Adrenal gland (tissue), 12 donors: ENCODE data around the gene SYNGR4. TPM values are rescaled to one million over a fixed set of nuclear protein-coding genes. Genes with fewer than 3 reads are reported as not detected.

ENCODE experiments used
- DNase-seq, 7 donors: peaks; one replicate each; pipeline ENCODE4 v3.0.0-alpha.2; 2019 to 2020
- H3K27ac ChIP-seq, 5 donors: fragments of 200-600 bp; sonication (generic) in 4 of 5; 1 replicate in 3 of 5; 2 replicates in 2 of 5; pipeline versions ENCODE4 v1.5.1 to v1.8.0; 2016 to 2020; ENCODE audit warnings: mild to moderate bottlenecking in 1 of 5
- H3K27me3 ChIP-seq: fragments of 200-600 bp; 2 replicates; pipeline ENCODE4 v1.8.0; 2021
- H3K36me3 ChIP-seq, 2 donors: fragments of 200-600 bp; replicated peaks in 1 of 2; 1 replicate in 1 of 2; 2 replicates in 1 of 2; pipeline versions ENCODE4 v1.5.1 to v1.8.0; 2018 to 2022
- H3K4me1 ChIP-seq, 2 donors: fragments of 200-600 bp; replicated peaks in 1 of 2; 1 replicate in 1 of 2; 2 replicates in 1 of 2; pipeline versions ENCODE4 v1.5.1 to v1.8.0; 2018 to 2021
- H3K4me3 ChIP-seq, 4 donors: fragments of 200-600 bp; sonication (generic) in 3 of 4; one replicate each; pipeline ENCODE4 v1.5.1; 2016 to 2018
- H3K9me3 ChIP-seq, 3 donors: fragments of 200-600 bp; sonication (generic) in 1 of 3; replicated peaks in 1 of 3; 1 replicate in 2 of 3; 2 replicates in 1 of 3; pipeline versions ENCODE4 v1.5.1 to v1.8.0; 2016 to 2021
- CTCF ChIP-seq, 6 experiments: fragments of 450-650 bp in 4 of 6; fragments of 200-600 bp in 2 of 6; sonication (generic) in 1 of 6; IDR thresholded peaks; 1 replicate in 5 of 6; 2 replicates in 1 of 6; pipeline versions ENCODE4 v1.5.1 to v1.8.0; 2016 to 2021; ENCODE audit warnings: antibody characterized with exemption in 6 of 6, mild to moderate bottlenecking in 2 of 6, moderate library complexity in 1 of 6
- POLR2A ChIP-seq, 2 donors: fragments of 450-650 bp; IDR thresholded peaks; one replicate each; pipeline ENCODE4 v1.6.1; 2017; ENCODE audit warnings: antibody characterized with exemption in 2 of 2, mild to moderate bottlenecking in 2 of 2, moderate library complexity in 1 of 2
- WGBS, 4 donors: extraction: QIAGEN DNeasy Blood & Tissue Kit in 2 of 4; methylation state at CpG; one replicate each; pipeline versions ENCODE4 v1.1.5 to v1.1.7; 2013 to 2017; 5-methylcytosine and 5-hydroxymethylcytosine counted together
- intact Hi-C, 2 donors: fragments of 100-400 bp; cut with DNase I; formaldehyde crosslinking; loops; one replicate each; pipeline versions ENCODE4 v1.14.1 to v1.15.0; 2022 to 2023
- polyA plus RNA-seq, 3 donors: library from polyadenylated mRNA; stranded (reverse); fragments of 200-250 nt in 2 of 3; fragments of 350-450 nt in 1 of 3; fragmentation: Illumina TruSeq in 1 of 3; extraction: RNeasy Lipid Tissue Mini Kit (QIAGEN cat#74804) in 1 of 3; gene quantifications; one replicate each; pipeline ENCODE4 v1.2.3, GENCODE V29; 2013 to 2014
- total RNA-seq, 9 donors: library from RNA; depleted of rRNA in 4 of 9; stranded (reverse); fragments of >200 nt in 4 of 9; fragments of 120-200 nt in 1 of 9; fragmentation: NEBNext Ultra II Directional in 1 of 9; extraction: Animal tissue kit (Norgen Biotek cat#: 25700) in 1 of 9; gene quantifications; one replicate each; pipeline versions ENCODE4 v1.1.0 to v1.2.4, GENCODE V29; 2013 to 2023
- donor health status: healthy with polysubstance abuse.
- donor health status: Bipolar disorder and iron deficiency.
- donor health status: DM: yes; HTN: yes; CAD: no.
- donor health status: DM: no; HTN: no; CAD: no.
- donor health status: DM: no; HTN: no; CAD: no.
- donor health status: DM: yes; HTN: yes; CAD: no.

SYNGR4 gene
- total and polyA plus RNA-seq, 12 donors = 0.13 TPM; not detected in 11

GRCh38 chr19:48393559-48394330 lies 29.6 kb downstream of the SYNGR4 start, which contains the start of gene GRIN2D:
GRIN2D (plus strand) TSS chr19:48393668; CDS start chr19:48398393, 4,725 bp downstream.
- TF ChIP-seq CTCF (IDR thresholded peaks at IDR 0.05) = no peak
- TF ChIP-seq POLR2A (IDR thresholded peaks at IDR 0.05) = no peak
- peaks cover 0 to 7% of the 10 kb centered on the region in 2 donors for H3K36me3 ChIP-seq
- DNase-seq = no peak
- peaks cover 40% of the 10 kb centered on the region for H3K27me3 ChIP-seq
- no peak within 1 kb of the TSS for H3K27ac ChIP-seq
- intact Hi-C loops = loop anchor here in 1 of 2 donors (10.0 kb wide), 1 partner anchor 51 kb away; the partner anchor contains the start of gene GRWD1
- 0 to 2% (median 1%) methylated on average over 2 to 40 of the region's 40 CpGs for WGBS, 4 donors
- H3K4me3 ChIP-seq = no peak within 1 kb of the TSS
- no peaks in the 10 kb centered on the region for H3K9me3 ChIP-seq
- peaks cover 0 to 16% of the 10 kb centered on the region in 2 donors for H3K4me1 ChIP-seq

DNA sequence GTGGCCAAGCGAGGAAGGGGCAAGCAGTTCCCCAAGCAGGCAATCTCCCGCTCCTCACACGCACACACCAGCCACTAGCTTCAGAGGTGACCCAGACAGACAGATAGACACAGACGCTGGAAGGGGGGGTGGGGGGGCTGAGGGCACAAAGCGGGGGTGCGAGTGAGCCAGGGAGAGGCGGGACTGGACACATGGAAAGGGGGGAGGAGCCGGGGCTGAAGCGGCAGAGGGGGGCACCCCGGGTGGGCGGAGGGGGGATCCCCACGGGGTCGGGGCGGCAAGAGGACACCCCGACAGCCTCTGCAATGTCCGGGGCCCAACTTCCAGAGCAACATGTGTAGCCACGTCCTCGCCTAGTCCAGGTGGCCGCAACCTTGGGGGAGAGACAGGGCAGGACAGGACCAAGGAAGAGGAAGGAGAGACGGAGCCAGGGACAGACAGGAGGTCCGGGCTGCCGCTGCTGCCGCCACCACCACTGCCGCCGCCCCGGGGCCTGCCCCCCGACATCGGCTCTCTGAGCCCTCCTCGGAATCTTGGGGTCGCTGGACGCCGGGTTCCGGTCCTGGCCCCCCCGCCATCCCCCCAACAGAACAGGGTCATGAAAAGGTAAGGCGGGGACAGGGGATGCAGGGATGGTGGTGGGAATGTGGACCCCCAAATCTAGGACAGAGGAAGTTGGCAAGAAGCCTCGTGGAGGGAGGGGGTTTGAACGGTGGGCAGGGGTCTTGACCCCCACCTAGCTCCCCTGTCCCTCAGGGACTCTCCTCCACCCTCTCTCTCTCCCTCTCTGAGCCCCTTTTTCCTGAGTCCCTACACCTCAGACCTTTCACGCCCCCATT lies 30.4 kb downstream of the SYNGR4 start:
- intact Hi-C loops = loop anchor here in 1 of 2 donors (10.0 kb wide), 1 partner anchor 50 kb away; the partner anchor contains the start of gene GRWD1
- DNase-seq = no peak
- H3K27me3 ChIP-seq = peaks cover 40% of the 10 kb centered on the region
- no peak for TF ChIP-seq POLR2A (IDR thresholded peaks at IDR 0.05)
- no peak for TF ChIP-seq CTCF (IDR thresholded peaks at IDR 0.05)
- no peak overlapping the region for H3K27ac ChIP-seq
- no peaks in the 10 kb centered on the region for H3K9me3 ChIP-seq
- no peaks in the 10 kb centered on the region for H3K36me3 ChIP-seq
- 4 to 8% (median 5%) methylated on average over 23 to 38 of the region's 38 CpGs for whole genome bisulfite sequencing, 4 donors
- no peak overlapping the region for H3K4me3 ChIP-seq
- H3K4me1 ChIP-seq = peaks cover 0 to 13% of the 10 kb centered on the region in 2 donors

DNA sequence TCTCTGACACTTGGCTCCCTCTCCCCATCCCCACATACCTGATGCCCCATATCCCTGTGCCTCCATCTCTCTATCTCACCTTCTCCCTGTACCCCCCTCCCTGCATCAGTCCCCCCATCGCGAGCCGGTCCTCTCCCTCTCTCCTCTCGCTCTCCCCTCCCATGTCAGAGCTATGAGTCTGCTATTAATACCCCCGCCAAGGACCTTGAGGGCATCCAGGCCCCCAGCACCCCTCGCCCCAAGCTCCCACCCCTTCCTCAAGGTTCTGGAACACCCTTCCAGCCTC lies 30.9 kb downstream of the SYNGR4 start:
- no peaks in the 10 kb centered on the region for H3K36me3 ChIP-seq
- peaks cover 0 to 8% of the 10 kb centered on the region in 2 donors for H3K4me1 ChIP-seq
- WGBS, 4 donors = 2 to 11% (median 10%) methylated on average over 6 of the region's 6 CpGs
- no peak for TF ChIP-seq CTCF (IDR thresholded peaks at IDR 0.05)
- no peak for TF ChIP-seq POLR2A (IDR thresholded peaks at IDR 0.05)
- intact Hi-C loops = loop anchor here in 1 of 2 donors (10.0 kb wide), 1 partner anchor 50 kb away; the partner anchor contains the start of gene GRWD1
- DNase-seq = no peak
- H3K27ac ChIP-seq = no peak overlapping the region
- no peak overlapping the region for H3K4me3 ChIP-seq
- peaks cover 40% of the 10 kb centered on the region for H3K27me3 ChIP-seq
- no peaks in the 10 kb centered on the region for H3K9me3 ChIP-seq

- Histone ChIP-seq H3K27me3 (peaks cover 40% of the 10 kb centered on the region), H3K27ac (no peak overlapping the region), H3K4me1 (peaks cover 0 to 6% of the 10 kb centered on the region in 2 donors), H3K36me3 (no peaks in the 10 kb centered on the region), H3K4me3 (no peak overlapping the region), H3K9me3 (no peaks in the 10 kb centered on the region)
- no peak for DNase-seq
- intact Hi-C loops = loop anchor here in 1 of 2 donors (10.0 kb wide), 1 partner anchor 49 kb away; the partner anchor contains the start of gene GRWD1
- 30 to 35% (median 32%) methylated on average over 9 of the region's 9 CpGs for WGBS, 4 donors
- TF ChIP-seq CTCF (IDR thresholded peaks at IDR 0.05) (no peak), POLR2A (IDR thresholded peaks at IDR 0.05) (no peak)
Measured at GRCh38 chr19:48395499-48395898, 31.3 kb downstream of the SYNGR4 start.
